ENCODE data around the gene YPEL2. TPM values are rescaled to one million over a fixed set of nuclear protein-coding genes. Genes with fewer than 3 reads are reported as not detected.

YPEL2 gene
- total RNA-seq, 1 donor from 2014 or later, result 41.1 TPM

GRCh38 chr17:59417452-59417851, 86.0 kb downstream of the YPEL2 start:
- H3K4me3 ChIP-seq (ENCODE audit: insufficient read depth, low read depth, low read length), result no peak overlapping the region

DNA sequence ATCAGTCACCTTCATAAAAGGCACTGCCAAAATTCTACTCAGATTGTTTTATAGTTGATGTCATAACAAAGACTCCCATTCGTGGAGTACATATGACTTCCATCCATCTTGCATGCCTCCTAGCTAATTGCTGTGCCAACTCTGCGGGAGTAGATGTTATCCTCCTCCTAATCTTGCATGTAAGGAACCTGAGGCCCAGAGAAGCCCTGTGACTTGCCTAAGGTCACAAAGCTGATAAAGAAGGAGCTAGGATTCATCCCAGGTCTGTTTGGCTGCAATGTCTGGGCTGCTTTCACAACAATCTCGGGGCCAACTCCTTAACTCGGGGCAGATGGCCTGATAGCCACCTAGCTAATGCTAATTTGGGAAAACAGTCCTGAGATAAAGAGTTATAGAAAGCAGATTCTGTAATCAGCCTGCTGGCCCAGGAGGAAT, 87.3 kb downstream of the YPEL2 start:
- no peak overlapping the region for H3K4me3 ChIP-seq (ENCODE audit: insufficient read depth, low read depth, low read length)
- H3K9me3 ChIP-seq (ENCODE audit: insufficient read depth, low read depth, low read length), result peaks cover 4% of the 10 kb centered on the region
- DNase-seq (ENCODE audit: low read depth), result no peak
- peaks cover 7% of the 10 kb centered on the region for H3K4me1 ChIP-seq (ENCODE audit: insufficient read depth, low read length)
- no peaks in the 10 kb centered on the region for H3K79me2 ChIP-seq (ENCODE audit: insufficient read depth, low read length)
- H3K27ac ChIP-seq (ENCODE audit: low read depth, low read length), result no peak overlapping the region
- peaks cover 2% of the 10 kb centered on the region for H3K27me3 Mint-ChIP-seq (ENCODE audit: low read depth, unreplicated experiment)
- H3K27me3 ChIP-seq (ENCODE audit: insufficient read depth, low read length), result no peaks in the 10 kb centered on the region
- H3K9ac ChIP-seq (ENCODE audit: low read length), result no peak overlapping the region
- H3K4me2 ChIP-seq (ENCODE audit: low read length), result no peak overlapping the region
- no peaks in the 10 kb centered on the region for H4K20me1 ChIP-seq (ENCODE audit: insufficient read depth, low read length)
- peaks cover 10% of the 10 kb centered on the region for H3K4me1 Mint-ChIP-seq (ENCODE audit: low read depth, unreplicated experiment)
- peaks cover 5% of the 10 kb centered on the region for H3K36me3 Mint-ChIP-seq (ENCODE audit: low read depth, unreplicated experiment)
- H3K4me3 Mint-ChIP-seq (ENCODE audit: unreplicated experiment), result no peak overlapping the region
- no peak for FAIRE-seq
- TF ChIP-seq EZH2 (IDR thresholded peaks at IDR 0.05; ENCODE audit: insufficient read depth, low read length), result no peak
- TF ChIP-seq, protein P1, sequence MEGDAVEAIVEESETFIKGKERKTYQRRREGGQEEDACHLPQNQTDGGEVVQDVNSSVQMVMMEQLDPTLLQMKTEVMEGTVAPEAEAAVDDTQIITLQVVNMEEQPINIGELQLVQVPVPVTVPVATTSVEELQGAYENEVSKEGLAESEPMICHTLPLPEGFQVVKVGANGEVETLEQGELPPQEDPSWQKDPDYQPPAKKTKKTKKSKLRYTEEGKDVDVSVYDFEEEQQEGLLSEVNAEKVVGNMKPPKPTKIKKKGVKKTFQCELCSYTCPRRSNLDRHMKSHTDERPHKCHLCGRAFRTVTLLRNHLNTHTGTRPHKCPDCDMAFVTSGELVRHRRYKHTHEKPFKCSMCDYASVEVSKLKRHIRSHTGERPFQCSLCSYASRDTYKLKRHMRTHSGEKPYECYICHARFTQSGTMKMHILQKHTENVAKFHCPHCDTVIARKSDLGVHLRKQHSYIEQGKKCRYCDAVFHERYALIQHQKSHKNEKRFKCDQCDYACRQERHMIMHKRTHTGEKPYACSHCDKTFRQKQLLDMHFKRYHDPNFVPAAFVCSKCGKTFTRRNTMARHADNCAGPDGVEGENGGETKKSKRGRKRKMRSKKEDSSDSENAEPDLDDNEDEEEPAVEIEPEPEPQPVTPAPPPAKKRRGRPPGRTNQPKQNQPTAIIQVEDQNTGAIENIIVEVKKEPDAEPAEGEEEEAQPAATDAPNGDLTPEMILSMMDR (IDR thresholded peaks at IDR 0.05; ENCODE audit: insufficient read depth, low read depth, low read length), result no peak
- H3K9me3 Mint-ChIP-seq (ENCODE audit: unreplicated experiment), result peaks cover 13% of the 10 kb centered on the region
- H2AFZ ChIP-seq (ENCODE audit: low read depth, low read length), result no peak overlapping the region
- H3K27ac Mint-ChIP-seq (ENCODE audit: unreplicated experiment), result no peak overlapping the region
- no peaks in the 10 kb centered on the region for H3K36me3 ChIP-seq (ENCODE audit: insufficient read depth, low read length)

More at GRCh38 chr17:59417452-59417851, 86.0 kb downstream of the YPEL2 start:
- H4K20me1 ChIP-seq (ENCODE audit: insufficient read depth, low read length), result no peaks in the 10 kb centered on the region
- H3K4me1 ChIP-seq (ENCODE audit: insufficient read depth, low read length), result no peaks in the 10 kb centered on the region
- Mint-ChIP-seq H3K4me3 (ENCODE audit: unreplicated experiment) (no peak overlapping the region), H3K27ac (ENCODE audit: unreplicated experiment) (no peak overlapping the region), H3K9me3 (ENCODE audit: unreplicated experiment) (peaks cover 7% of the 10 kb centered on the region), H3K27me3 (ENCODE audit: low read depth, unreplicated experiment) (peaks cover 2% of the 10 kb centered on the region), H3K4me1 (ENCODE audit: low read depth, unreplicated experiment) (peaks cover 2% of the 10 kb centered on the region), H3K36me3 (ENCODE audit: low read depth, unreplicated experiment) (no peaks in the 10 kb centered on the region)
- H2AFZ ChIP-seq (ENCODE audit: low read depth, low read length), result no peak overlapping the region
- no peak overlapping the region for H3K9ac ChIP-seq (ENCODE audit: low read length)
- FAIRE-seq, result no peak
- DNase-seq (ENCODE audit: low read depth), result no peak
- no peaks in the 10 kb centered on the region for H3K27me3 ChIP-seq (ENCODE audit: insufficient read depth, low read length)
- H3K36me3 ChIP-seq (ENCODE audit: insufficient read depth, low read length), result no peaks in the 10 kb centered on the region
- no peak overlapping the region for H3K4me2 ChIP-seq (ENCODE audit: low read length)
- TF ChIP-seq, protein P1 (IDR thresholded peaks at IDR 0.05; ENCODE audit: insufficient read depth, low read depth, low read length), result no peak
- TF ChIP-seq EZH2 (IDR thresholded peaks at IDR 0.05; ENCODE audit: insufficient read depth, low read length), result no peak
- no peaks in the 10 kb centered on the region for H3K9me3 ChIP-seq (ENCODE audit: insufficient read depth, low read depth, low read length)
- no peak overlapping the region for H3K27ac ChIP-seq (ENCODE audit: low read depth, low read length)
- H3K79me2 ChIP-seq (ENCODE audit: insufficient read depth, low read length), result no peaks in the 10 kb centered on the region

DNA sequence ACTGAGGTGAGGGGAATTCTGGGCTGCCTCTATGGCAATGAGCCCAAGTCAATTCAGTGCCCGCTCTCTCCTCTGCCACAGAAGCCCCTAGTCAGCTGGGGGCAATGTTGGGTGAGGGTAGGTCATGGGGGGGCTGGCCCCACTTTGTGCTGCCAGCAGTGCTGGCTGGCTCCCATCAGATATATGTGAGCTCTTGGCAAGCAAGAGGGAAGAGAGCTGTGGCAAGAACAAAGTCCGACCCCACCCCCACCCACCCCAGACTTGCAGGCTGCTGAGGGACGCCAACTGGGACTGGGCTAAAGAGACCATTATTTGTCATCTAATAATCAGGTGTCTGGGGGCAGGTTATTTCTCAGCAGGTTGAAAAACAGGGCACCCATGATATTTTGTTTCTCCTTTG, 89.4 kb downstream of the YPEL2 start:
- peaks cover 4% of the 10 kb centered on the region for H3K9me3 ChIP-seq (ENCODE audit: insufficient read depth, low read depth, low read length)
- Mint-ChIP-seq H3K27me3 (ENCODE audit: low read depth, unreplicated experiment) (peaks cover 2% of the 10 kb centered on the region), H3K36me3 (ENCODE audit: low read depth, unreplicated experiment) (peaks cover 5% of the 10 kb centered on the region), H3K9me3 (ENCODE audit: unreplicated experiment) (peaks cover 15% of the 10 kb centered on the region), H3K4me1 (ENCODE audit: low read depth, unreplicated experiment) (peaks cover 28% of the 10 kb centered on the region), H3K27ac (ENCODE audit: unreplicated experiment) (no peak overlapping the region), H3K4me3 (ENCODE audit: unreplicated experiment) (no peak overlapping the region)
- H3K4me1 ChIP-seq (ENCODE audit: insufficient read depth, low read length), result peaks cover 14% of the 10 kb centered on the region
- H3K36me3 ChIP-seq (ENCODE audit: insufficient read depth, low read length), result no peaks in the 10 kb centered on the region
- H3K27ac ChIP-seq (ENCODE audit: low read depth, low read length), result no peak overlapping the region
- H3K79me2 ChIP-seq (ENCODE audit: insufficient read depth, low read length), result no peaks in the 10 kb centered on the region
- no peak overlapping the region for H2AFZ ChIP-seq (ENCODE audit: low read depth, low read length)
- no peak for FAIRE-seq
- no peak for DNase-seq (ENCODE audit: low read depth)
- no peaks in the 10 kb centered on the region for H4K20me1 ChIP-seq (ENCODE audit: insufficient read depth, low read length)
- H3K9ac ChIP-seq (ENCODE audit: low read length), result no peak overlapping the region
- H3K27me3 ChIP-seq (ENCODE audit: insufficient read depth, low read length), result no peaks in the 10 kb centered on the region
- no peak overlapping the region for H3K4me2 ChIP-seq (ENCODE audit: low read length)
- TF ChIP-seq, protein P1 (IDR thresholded peaks at IDR 0.05; ENCODE audit: insufficient read depth, low read depth, low read length), result no peak
- TF ChIP-seq EZH2 (IDR thresholded peaks at IDR 0.05; ENCODE audit: insufficient read depth, low read length), result no peak
- no peak overlapping the region for H3K4me3 ChIP-seq (ENCODE audit: insufficient read depth, low read depth, low read length)

All from astrocyte (in vitro differentiated cells and primary cell).